Sigmoid colon (tissue), 7 donors: ENCODE results near the gene ZC2HC1B. TPM values are rescaled to one million over a fixed set of nuclear protein-coding genes. Genes with fewer than 3 reads are reported as not detected.
A peak's percentile ranks its signal among the peaks of the same experiment; 100 is the strongest.
"Not testable (repeated sequence)": the region's sequence is repeated elsewhere in the genome, so short reads cannot be mapped to it uniquely, and the experiment has no call there.

Experiments used
- DNase-seq: peaks from one replicate; pipeline ENCODE4 v3.0.0-alpha.2; 2019
- H3K27ac ChIP-seq, 4 donors: fragments of 200-600 bp; sonication (generic); one replicate each; pipeline ENCODE4 v1.5.1; 2016 to 2019; ENCODE audit warnings: mild to moderate bottlenecking in 1 of 4
- H3K27me3 ChIP-seq, 3 donors: fragments of 200-600 bp; sonication (generic); one replicate each; pipeline ENCODE4 v1.5.1; 2019; ENCODE audit warnings: mild to moderate bottlenecking in 1 of 3
- H3K36me3 ChIP-seq, 4 donors: fragments of 200-600 bp; sonication (generic); one replicate each; pipeline ENCODE4 v1.5.1; 2016 to 2019
- H3K4me1 ChIP-seq, 4 donors: fragments of 200-600 bp; sonication (generic); one replicate each; pipeline ENCODE4 v1.5.1; 2017 to 2019
- H3K4me3 ChIP-seq, 4 donors: fragments of 200-600 bp; sonication (generic); one replicate each; pipeline ENCODE4 v1.5.1; 2017 to 2019; ENCODE audit warnings: mild to moderate bottlenecking in 2 of 4, moderate library complexity in 1 of 4
- H3K9me3 ChIP-seq, 4 donors: fragments of 200-600 bp in 3 of 4; sonication (generic) in 3 of 4; one replicate each; pipeline versions ENCODE4 v1.5.1 to v1.6.1; 2013 to 2019
- CTCF ChIP-seq, 4 experiments: fragments of 450-650 bp in 3 of 4; fragments of 200-600 bp in 1 of 4; IDR thresholded peaks; one replicate each; pipeline ENCODE4 v1.5.1; 2016 to 2019; ENCODE audit warnings: antibody characterized with exemption in 4 of 4, mild to moderate bottlenecking in 3 of 4, moderate library complexity in 2 of 4
- EP300 ChIP-seq, 4 donors: sonication (generic); formaldehyde crosslinking; IDR thresholded peaks; one replicate each; pipeline ENCODE4 v1.6.1; 2017; ENCODE audit warnings: antibody characterized with exemption in 4 of 4
- POLR2A ChIP-seq, 2 donors: fragments of 450-650 bp; IDR thresholded peaks; one replicate each; pipeline ENCODE4 v1.6.1; 2016; ENCODE audit warnings: antibody characterized with exemption in 2 of 2, mild to moderate bottlenecking in 2 of 2, moderate library complexity in 2 of 2
- POLR2AphosphoS5 ChIP-seq, 4 donors: sonication (generic); formaldehyde crosslinking; IDR thresholded peaks; one replicate each; pipeline ENCODE4 v1.6.1; 2017; ENCODE audit warnings: antibody characterized with exemption in 4 of 4
- WGBS, 2 donors: extraction: QIAGEN DNeasy Blood & Tissue Kit; methylation state at CpG; one replicate each; pipeline ENCODE4 v1.1.7; 2013; 5-methylcytosine and 5-hydroxymethylcytosine counted together
- intact Hi-C: fragments of 100-400 bp; cut with DNase I; formaldehyde crosslinking; loops from one replicate; pipeline ENCODE4 v1.15.1; 2023
- polyA plus RNA-seq, 3 donors: library from polyadenylated mRNA; stranded (reverse); fragments of 200-250 nt; gene quantifications; one replicate each; pipeline ENCODE4 v1.2.3, GENCODE V29; 2013
- total RNA-seq, 4 donors: library from RNA; depleted of rRNA; stranded (reverse); fragments of >200 nt; gene quantifications; one replicate each; pipeline ENCODE4 v1.1.0, GENCODE V29; 2016
- donor health status: healthy with polysubstance abuse.
- donor health status: Bipolar disorder and iron deficiency.
- donor health status: healthy.

ZC2HC1B gene
- total and polyA plus RNA-seq, 7 donors, result not detected

- 2 to 11% methylated on average over 4 of the region's 4 CpGs for WGBS, 2 donors
- Histone ChIP-seq H3K36me3 (peaks cover 14 to 47% (median 26%) of the 10 kb centered on the region in 4 donors), H3K27me3 (no peaks in the 10 kb centered on the region), H3K9me3 (no peaks in the 10 kb centered on the region), H3K4me3 (peak overlapping the region; percentile 64 to 86 (median 78)), H3K27ac (peak overlapping the region; percentile 89 to 97 (median 94)), H3K4me1 (peaks cover 0 to 19% (median 11%) of the 10 kb centered on the region in 4 donors)
- DNase-seq, result no peak
- no peak for TF ChIP-seq POLR2AphosphoS5 (IDR thresholded peaks at IDR 0.05)
- TF ChIP-seq CTCF (IDR thresholded peaks at IDR 0.05), result no peak
- TF ChIP-seq POLR2A (IDR thresholded peaks at IDR 0.05), result no peak
- intact Hi-C loops, result loop anchor here (5.0 to 10.0 kb wide), 3 partner anchors 168 to 392 kb away; partner anchors contain the start of genes ADAT2, PEX3 and SF3B5
Measured at GRCh38 chr6:143844006-143844405, 20.3 kb upstream of the ZC2HC1B start.

- intact Hi-C loops, result loop anchor here (10.0 kb wide), 1 partner anchor 250 kb away; the partner anchor contains the start of gene SF3B5
- Histone ChIP-seq H3K4me3 (no peak overlapping the region), H3K36me3 (peaks cover 16 to 57% (median 33%) of the 10 kb centered on the region in 4 donors), H3K9me3 (no peaks in the 10 kb centered on the region), H3K4me1 (peaks cover 0 to 19% (median 11%) of the 10 kb centered on the region in 4 donors), H3K27me3 (no peaks in the 10 kb centered on the region), H3K27ac (no peak overlapping the region)
- no peak for TF ChIP-seq POLR2AphosphoS5 (IDR thresholded peaks at IDR 0.05)
- no peak for TF ChIP-seq POLR2A (IDR thresholded peaks at IDR 0.05)
- no peak for TF ChIP-seq EP300 (IDR thresholded peaks at IDR 0.05)
- TF ChIP-seq CTCF (IDR thresholded peaks at IDR 0.05), result no peak
- WGBS, 2 donors, result 91 to 92% methylated on average over 5 of the region's 5 CpGs
- no peak for DNase-seq
Measured at GRCh38 chr6:143845033-143845432, 19.2 kb upstream of the ZC2HC1B start.

- intact Hi-C loops, H3K27me3 ChIP-seq, H3K4me3 ChIP-seq, H3K27ac ChIP-seq, DNase-seq, H3K4me1 ChIP-seq, H3K9me3 ChIP-seq: not testable (repeated sequence)
- WGBS, 2 donors, result 95 to 97% methylated on average over 3 of the region's 3 CpGs
- H3K36me3 ChIP-seq, result peaks cover 20 to 92% (median 58%) of the 10 kb centered on the region in 4 donors
Measured at GRCh38 chr6:143851706-143852105, 12.6 kb upstream of the ZC2HC1B start.

- WGBS, 2 donors, result 98 to 100% methylated on average over 1 of the region's 1 CpG
- H3K27me3 ChIP-seq, H3K4me3 ChIP-seq, H3K27ac ChIP-seq, H3K4me1 ChIP-seq, H3K9me3 ChIP-seq, DNase-seq, intact Hi-C loops: not testable (repeated sequence)
- H3K36me3 ChIP-seq, result peaks cover 29 to 92% (median 57%) of the 10 kb centered on the region in 4 donors
Measured at GRCh38 chr6:143855057-143855456, 9.2 kb upstream of the ZC2HC1B start.

- 95 to 96% methylated on average over 6 of the region's 6 CpGs for WGBS, 2 donors
- H3K36me3 ChIP-seq, result peaks cover 25 to 92% (median 50%) of the 10 kb centered on the region in 4 donors
- intact Hi-C loops, result not testable (repeated sequence)
Measured at GRCh38 chr6:143856762-143857161, 7.5 kb upstream of the ZC2HC1B start.

GRCh38 chr6:143857651-143858050 is 6.6 kb upstream of the ZC2HC1B start:
- WGBS, 2 donors, result 96 to 97% methylated on average over 5 of the region's 5 CpGs

More at GRCh38 chr6:143856762-143857161, 7.5 kb upstream of the ZC2HC1B start:
- H3K4me1 ChIP-seq, H3K4me3 ChIP-seq, H3K27ac ChIP-seq, DNase-seq, H3K9me3 ChIP-seq, H3K27me3 ChIP-seq: not testable (repeated sequence)

More at GRCh38 chr6:143857651-143858050, 6.6 kb upstream of the ZC2HC1B start:
- intact Hi-C loops, result no loop called here
- TF ChIP-seq CTCF (IDR thresholded peaks at IDR 0.05) (no peak), POLR2AphosphoS5 (IDR thresholded peaks at IDR 0.05) (no peak), POLR2A (IDR thresholded peaks at IDR 0.05) (no peak), EP300 (IDR thresholded peaks at IDR 0.05) (no peak)
- peaks cover 21 to 92% (median 52%) of the 10 kb centered on the region in 4 donors for H3K36me3 ChIP-seq
- no peak overlapping the region for H3K27ac ChIP-seq
- peaks cover 0 to 1% (median 0%) of the 10 kb centered on the region in 4 donors for H3K9me3 ChIP-seq
- H3K4me3 ChIP-seq, result no peak overlapping the region
- H3K4me1 ChIP-seq, result no peaks in the 10 kb centered on the region
- no peak for DNase-seq
- no peaks in the 10 kb centered on the region for H3K27me3 ChIP-seq
